Measurements from ENCODE around the gene ADAMTS12.

ADAMTS12 gene

GRCh38 chr5:33832404-33833236, 59.2 kb downstream of the ADAMTS12 start:
- H3K36me3 ChIP-seq (ENCODE audit: control insufficient read depth, insufficient read depth, low read length), result no peaks in the 10 kb centered on the region
- no peak for TF ChIP-seq CTCF (IDR thresholded peaks at IDR 0.05)
- no peaks in the 10 kb centered on the region for H3K79me2 ChIP-seq
- no peak overlapping the region for H3K4me2 ChIP-seq (ENCODE audit: low read length)
- H3K4me1 ChIP-seq, result no peaks in the 10 kb centered on the region
- H2AFZ ChIP-seq, result no peak overlapping the region
- H3K9me3 ChIP-seq (ENCODE audit: control insufficient read depth, low read length), result no peaks in the 10 kb centered on the region
- H3K4me3 ChIP-seq (ENCODE audit: low read depth, low read length), result no peak overlapping the region
- no peaks in the 10 kb centered on the region for H3K27me3 ChIP-seq (ENCODE audit: control insufficient read depth, insufficient read depth, low read length)
- no peak overlapping the region for H3K27ac ChIP-seq
- no peak overlapping the region for H3K9ac ChIP-seq

- no peak for TF ChIP-seq CTCF (IDR thresholded peaks at IDR 0.05)
- H3K79me2 ChIP-seq, result no peaks in the 10 kb centered on the region
- no peak overlapping the region for H2AFZ ChIP-seq
- no peak overlapping the region for H3K4me2 ChIP-seq (ENCODE audit: low read length)
- no peak overlapping the region for H3K27ac ChIP-seq
- H3K4me3 ChIP-seq (ENCODE audit: low read depth, low read length), result no peak overlapping the region
- H3K9ac ChIP-seq, result no peak overlapping the region
- H3K36me3 ChIP-seq (ENCODE audit: control insufficient read depth, insufficient read depth, low read length), result no peaks in the 10 kb centered on the region
- no peaks in the 10 kb centered on the region for H3K27me3 ChIP-seq (ENCODE audit: control insufficient read depth, insufficient read depth, low read length)
- H3K4me1 ChIP-seq, result no peaks in the 10 kb centered on the region
- no peaks in the 10 kb centered on the region for H3K9me3 ChIP-seq (ENCODE audit: control insufficient read depth, low read length)
These were observed 60.7 kb downstream of the ADAMTS12 start for GRCh38 chr5:33831041-33831440.

- H3K79me2 ChIP-seq, result no peaks in the 10 kb centered on the region
- H3K36me3 ChIP-seq (ENCODE audit: control insufficient read depth, insufficient read depth, low read length), result no peaks in the 10 kb centered on the region
- H3K4me1 ChIP-seq, result no peaks in the 10 kb centered on the region
- H3K9ac ChIP-seq, result no peak overlapping the region
- H3K4me3 ChIP-seq (ENCODE audit: low read depth, low read length), result no peak overlapping the region
- no peaks in the 10 kb centered on the region for H3K27me3 ChIP-seq (ENCODE audit: control insufficient read depth, insufficient read depth, low read length)
- no peak overlapping the region for H2AFZ ChIP-seq
- H3K9me3 ChIP-seq (ENCODE audit: control insufficient read depth, low read length), result no peaks in the 10 kb centered on the region
- H3K4me2 ChIP-seq (ENCODE audit: low read length), result no peak overlapping the region
- no peak overlapping the region for H3K27ac ChIP-seq
- TF ChIP-seq CTCF (IDR thresholded peaks at IDR 0.05), result no peak
These were observed 62.4 kb downstream of the ADAMTS12 start for GRCh38 chr5:33829430-33829829.

- H3K4me1 ChIP-seq, result no peaks in the 10 kb centered on the region
- no peaks in the 10 kb centered on the region for H3K9me3 ChIP-seq (ENCODE audit: control insufficient read depth, low read length)
- TF ChIP-seq CTCF (IDR thresholded peaks at IDR 0.05), result no peak
- H3K36me3 ChIP-seq (ENCODE audit: control insufficient read depth, insufficient read depth, low read length), result no peaks in the 10 kb centered on the region
- no peak overlapping the region for H3K9ac ChIP-seq
- H3K4me3 ChIP-seq (ENCODE audit: low read depth, low read length), result no peak overlapping the region
- no peaks in the 10 kb centered on the region for H3K27me3 ChIP-seq (ENCODE audit: control insufficient read depth, insufficient read depth, low read length)
- H2AFZ ChIP-seq, result no peak overlapping the region
- H3K4me2 ChIP-seq (ENCODE audit: low read length), result no peak overlapping the region
- no peak overlapping the region for H3K27ac ChIP-seq
- H3K79me2 ChIP-seq, result no peaks in the 10 kb centered on the region
These were observed 63.0 kb downstream of the ADAMTS12 start for GRCh38 chr5:33828626-33829308.
